DOHH2 (cell line): ENCODE results near the gene ABHD17B.

Experiments used
- H3F3A ChIP-seq: fragments of 200-600 bp; sonication (generic), shearing (Covaris generic); 2 replicates; pipeline ENCODE4 v1.6.0; 2016; ENCODE audit warnings: antibody characterized with exemption, mild to moderate bottlenecking; ENCODE audit not compliant: control insufficient read depth, insufficient read depth
- H3K27ac ChIP-seq: fragments of 200-600 bp; sonication (generic); 2 replicates; pipeline ENCODE4 v1.5.1; 2014; ENCODE audit warnings: low read depth, mild to moderate bottlenecking, low read length, moderate library complexity
- H3K27me3 ChIP-seq: fragments of 200-600 bp; sonication (generic); 2 replicates; pipeline ENCODE4 v1.6.1; 2014; ENCODE audit warnings: mild to moderate bottlenecking, low read length, mixed read lengths; ENCODE audit not compliant: control insufficient read depth
- H3K36me3 ChIP-seq: fragments of 200-600 bp; sonication (generic); 2 replicates; pipeline ENCODE4 v1.6.1; 2014; ENCODE audit warnings: mild to moderate bottlenecking, low read length, moderate library complexity, mixed read lengths; ENCODE audit not compliant: control insufficient read depth
- H3K4me1 ChIP-seq: fragments of 200-600 bp; sonication (generic); 2 replicates; pipeline ENCODE4 v1.6.1; 2014; ENCODE audit warnings: mild to moderate bottlenecking, low read length, mixed read lengths; ENCODE audit not compliant: control insufficient read depth
- H3K4me2 ChIP-seq: fragments of 200-600 bp; sonication (generic); 2 replicates; pipeline ENCODE4 v1.6.0; 2014; ENCODE audit warnings: mild to moderate bottlenecking, low read length, moderate library complexity
- H3K4me3 ChIP-seq: fragments of 200-600 bp; sonication (generic); 2 replicates; pipeline ENCODE4 v1.5.1; 2014; ENCODE audit warnings: mild to moderate bottlenecking, low read length, mixed read lengths
- H3K79me2 ChIP-seq: fragments of 200-600 bp; sonication (generic); 2 replicates; pipeline ENCODE4 v1.6.1; 2014; ENCODE audit warnings: mild to moderate bottlenecking, low read length, mixed read lengths; ENCODE audit not compliant: control insufficient read depth
- H3K9me2 ChIP-seq: fragments of 200-600 bp; sonication (generic); replicated peaks from 2 replicates; pipeline ENCODE4 v1.6.1; 2014; ENCODE audit warnings: mild to moderate bottlenecking, low read length, mixed read lengths; ENCODE audit not compliant: control insufficient read depth
- H3K9me3 ChIP-seq: fragments of 200-600 bp; sonication (generic); 2 replicates; pipeline ENCODE4 v1.6.1; 2014; ENCODE audit warnings: antibody characterized with exemption, low read length, mixed read lengths; ENCODE audit not compliant: control insufficient read depth, insufficient read depth
- H4K20me1 ChIP-seq: fragments of 200-600 bp; sonication (generic); 2 replicates; pipeline ENCODE4 v1.6.0; 2014; ENCODE audit warnings: low read depth, mild to moderate bottlenecking, antibody characterized with exemption, low read length, moderate library complexity; ENCODE audit not compliant: control insufficient read depth, insufficient read depth
- EZH2phosphoT487 ChIP-seq: fragments of 200-600 bp; sonication (generic); IDR thresholded peaks from 2 replicates; pipeline ENCODE4 v1.6.1; 2017; ENCODE audit warnings: borderline replicate concordance, mild to moderate bottlenecking, antibody characterized with exemption, low read length, moderate library complexity, mixed read lengths
- TF ChIP-seq, protein P1 (sequence below): fragments of 200-600 bp; sonication (generic); IDR thresholded peaks from one replicate; pipeline ENCODE4 v1.5.1; 2014; ENCODE audit warnings: antibody characterized with exemption, mild to moderate bottlenecking, low read depth, low read length; ENCODE audit not compliant: poor library complexity, severe bottlenecking

The ABHD17B gene

DNA sequence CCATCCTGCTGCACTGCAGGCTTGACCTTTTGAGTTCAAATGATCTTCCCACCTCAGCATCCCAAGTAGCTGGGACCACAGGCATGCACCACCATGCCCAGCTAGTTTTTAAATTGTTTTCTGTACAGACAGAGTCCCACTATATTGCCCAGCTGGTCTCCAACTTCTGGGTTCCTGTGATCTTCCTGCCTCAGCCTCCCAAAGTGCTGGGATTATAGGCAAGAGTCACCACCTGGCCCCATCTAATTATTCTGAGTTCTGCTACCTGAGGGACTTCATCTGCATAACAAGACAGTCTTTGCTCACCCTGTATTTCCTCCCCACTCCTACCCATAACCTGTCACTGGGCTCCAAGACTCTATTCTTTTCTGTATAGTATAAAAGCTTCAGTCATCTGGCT, 88.1 kb downstream of the ABHD17B start:
- no peaks in the 10 kb centered on the region for H3K79me2 ChIP-seq
- H4K20me1 ChIP-seq = no peaks in the 10 kb centered on the region
- no peaks in the 10 kb centered on the region for H3K9me3 ChIP-seq
- H3K27me3 ChIP-seq = no peaks in the 10 kb centered on the region
- no peaks in the 10 kb centered on the region for H3K36me3 ChIP-seq
- H3K27ac ChIP-seq = no peak overlapping the region
- H3K4me2 ChIP-seq = no peak overlapping the region
- no peaks in the 10 kb centered on the region for H3K4me1 ChIP-seq
- no peak for TF ChIP-seq EZH2phosphoT487
- TF ChIP-seq, protein P1, sequence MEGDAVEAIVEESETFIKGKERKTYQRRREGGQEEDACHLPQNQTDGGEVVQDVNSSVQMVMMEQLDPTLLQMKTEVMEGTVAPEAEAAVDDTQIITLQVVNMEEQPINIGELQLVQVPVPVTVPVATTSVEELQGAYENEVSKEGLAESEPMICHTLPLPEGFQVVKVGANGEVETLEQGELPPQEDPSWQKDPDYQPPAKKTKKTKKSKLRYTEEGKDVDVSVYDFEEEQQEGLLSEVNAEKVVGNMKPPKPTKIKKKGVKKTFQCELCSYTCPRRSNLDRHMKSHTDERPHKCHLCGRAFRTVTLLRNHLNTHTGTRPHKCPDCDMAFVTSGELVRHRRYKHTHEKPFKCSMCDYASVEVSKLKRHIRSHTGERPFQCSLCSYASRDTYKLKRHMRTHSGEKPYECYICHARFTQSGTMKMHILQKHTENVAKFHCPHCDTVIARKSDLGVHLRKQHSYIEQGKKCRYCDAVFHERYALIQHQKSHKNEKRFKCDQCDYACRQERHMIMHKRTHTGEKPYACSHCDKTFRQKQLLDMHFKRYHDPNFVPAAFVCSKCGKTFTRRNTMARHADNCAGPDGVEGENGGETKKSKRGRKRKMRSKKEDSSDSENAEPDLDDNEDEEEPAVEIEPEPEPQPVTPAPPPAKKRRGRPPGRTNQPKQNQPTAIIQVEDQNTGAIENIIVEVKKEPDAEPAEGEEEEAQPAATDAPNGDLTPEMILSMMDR = no peak
- no peaks in the 10 kb centered on the region for H3K9me2 ChIP-seq
- H3K4me3 ChIP-seq = no peak overlapping the region
- H3F3A ChIP-seq = no peaks in the 10 kb centered on the region

DNA sequence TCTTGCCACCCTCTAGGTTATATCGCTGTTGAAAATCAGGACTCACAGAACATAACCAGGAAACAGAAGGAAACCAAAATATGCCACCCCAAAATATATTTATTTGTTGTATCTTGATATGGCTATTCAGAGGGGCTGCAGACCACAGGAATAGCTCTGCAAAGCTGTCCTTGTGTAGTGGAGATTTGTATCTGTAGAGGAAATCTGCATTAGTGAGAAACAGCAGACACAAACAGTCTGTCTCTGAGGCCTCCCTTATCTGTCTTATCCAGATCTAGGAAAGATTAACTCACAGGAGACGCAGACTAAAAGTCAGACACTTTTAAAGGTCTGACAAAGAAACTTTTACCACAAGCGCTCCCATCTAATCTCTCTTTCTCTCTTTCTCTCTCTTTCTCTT, 88.5 kb downstream of the ABHD17B start:
- no peaks in the 10 kb centered on the region for H3K36me3 ChIP-seq
- no peak overlapping the region for H3K27ac ChIP-seq
- TF ChIP-seq EZH2phosphoT487 = no peak
- TF ChIP-seq, protein P1 = no peak
- no peaks in the 10 kb centered on the region for H3K9me2 ChIP-seq
- no peaks in the 10 kb centered on the region for H3K9me3 ChIP-seq
- no peaks in the 10 kb centered on the region for H3K79me2 ChIP-seq
- no peaks in the 10 kb centered on the region for H3F3A ChIP-seq
- H3K4me2 ChIP-seq = no peak overlapping the region
- no peaks in the 10 kb centered on the region for H3K27me3 ChIP-seq
- H3K4me3 ChIP-seq = no peak overlapping the region
- no peaks in the 10 kb centered on the region for H4K20me1 ChIP-seq
- no peaks in the 10 kb centered on the region; the same call in 1 of the 2 replicates for H3K4me1 ChIP-seq

DNA sequence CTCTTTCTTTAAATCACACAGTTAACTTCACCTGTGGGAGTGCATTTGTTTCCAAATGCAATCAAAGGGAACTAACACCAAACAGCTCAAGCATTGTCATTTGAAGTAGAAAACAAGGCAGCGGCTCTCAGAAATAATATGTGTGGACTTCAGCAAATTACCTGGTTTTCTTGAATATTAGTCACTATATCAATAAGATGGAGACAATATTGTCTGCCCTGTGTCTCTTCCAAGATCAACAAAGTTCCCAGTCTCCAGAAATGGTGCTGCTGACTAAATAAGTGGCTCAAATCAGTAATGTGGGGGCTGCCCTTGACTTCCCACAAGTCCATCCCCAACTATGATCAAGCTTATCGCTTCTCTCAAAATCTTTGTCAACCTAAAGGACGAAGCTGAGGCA, 89.6 kb downstream of the ABHD17B start:
- H3K79me2 ChIP-seq = no peaks in the 10 kb centered on the region
- H3K4me2 ChIP-seq = no peak overlapping the region
- H3K27me3 ChIP-seq = no peaks in the 10 kb centered on the region
- no peak overlapping the region for H3K4me3 ChIP-seq
- peaks cover 6% of the 10 kb centered on the region; the same call in 1 of the 2 replicates for H3K4me1 ChIP-seq
- no peaks in the 10 kb centered on the region for H3K36me3 ChIP-seq
- H4K20me1 ChIP-seq = no peaks in the 10 kb centered on the region
- no peaks in the 10 kb centered on the region for H3F3A ChIP-seq
- no peak for TF ChIP-seq EZH2phosphoT487
- TF ChIP-seq, protein P1 = no peak
- H3K9me3 ChIP-seq = no peaks in the 10 kb centered on the region
- H3K9me2 ChIP-seq = no peaks in the 10 kb centered on the region
- no peak overlapping the region for H3K27ac ChIP-seq
